HG03280 (cell line): Measurements from ENCODE around the gene FAM151A.

Source experiments
- ATAC-seq: cut with Tn5 transposase; IDR thresholded peaks from one replicate; pipeline ENCODE4 v1.9.1; 2021; ENCODE audit warnings: mild to moderate bottlenecking, moderate library complexity; ENCODE audit not compliant: unreplicated experiment

Gene FAM151A

DNA sequence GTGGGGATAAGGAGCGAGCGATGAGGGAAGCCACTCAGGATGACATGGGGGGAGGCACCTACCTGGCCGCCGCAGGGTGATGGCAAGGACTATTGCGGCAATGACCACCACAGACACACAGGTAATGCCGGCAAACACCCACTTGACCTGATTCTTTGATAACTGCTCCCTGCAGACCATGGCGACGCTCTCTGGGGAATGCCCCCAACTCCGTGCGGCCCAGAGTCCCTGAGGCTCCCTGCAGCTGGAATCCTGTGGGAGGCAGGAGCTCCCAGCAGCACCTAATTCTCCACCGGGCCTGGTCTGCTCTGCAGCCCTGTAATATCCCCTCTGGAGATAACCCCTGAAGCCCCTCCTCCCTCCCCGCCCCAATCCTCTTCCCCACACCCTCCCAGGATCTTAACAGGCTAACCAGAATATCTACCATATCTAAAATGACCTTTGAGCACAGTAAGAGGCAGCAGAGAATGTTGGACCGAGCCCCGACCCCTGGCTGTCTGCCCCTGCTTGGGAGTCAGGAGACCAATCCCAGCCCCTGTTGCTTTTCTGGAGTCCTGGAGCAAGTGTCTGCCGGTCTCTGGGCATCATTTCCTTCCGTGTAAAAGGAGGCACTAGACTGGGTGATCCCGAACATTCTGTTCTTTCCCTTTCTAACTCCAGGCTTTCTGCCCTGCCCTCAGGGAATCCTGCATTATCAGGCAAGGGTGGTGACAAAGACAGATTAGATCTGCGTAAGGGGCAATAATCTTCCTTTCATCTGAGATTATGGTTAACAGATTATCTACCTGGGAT lies at the start of gene FAM151A:
Gene FAM151A (minus strand): TSS at position 310 of the 792 bp plus-strand sequence. CDS start 130 bp downstream, at position 180.
- ATAC-seq = no peak

GRCh38 chr1:54671985-54672608 lies 48.8 kb upstream of the FAM151A start:
- ATAC-seq = peak; percentile 71

- ATAC-seq = no peak
Measured at GRCh38 chr1:54668567-54668966, 45.2 kb upstream of the FAM151A start.

GRCh38 chr1:54667797-54668196 lies 44.5 kb upstream of the FAM151A start:
- ATAC-seq = no peak

DNA sequence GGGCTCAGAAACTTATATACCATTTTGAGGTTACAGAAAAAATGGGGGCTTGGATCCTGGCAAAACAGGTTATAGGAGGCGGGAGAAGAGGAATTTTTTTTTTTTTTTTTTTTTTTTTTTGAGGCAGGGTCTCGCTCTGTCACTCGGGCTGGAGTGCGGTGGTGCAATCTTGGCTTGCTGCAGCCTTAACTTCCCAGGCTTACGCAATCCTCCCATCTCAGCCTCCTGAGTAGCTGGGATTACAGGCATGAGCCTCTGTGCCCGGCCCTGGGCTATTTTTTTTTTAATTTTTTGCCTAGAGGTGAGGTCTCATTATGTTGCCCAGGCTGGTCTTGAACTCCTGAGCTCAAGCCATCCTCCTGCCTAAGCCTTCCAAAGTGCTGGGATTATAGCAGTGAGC lies 43.0 kb upstream of the FAM151A start:
- no peak for ATAC-seq

- no peak for ATAC-seq
Measured at GRCh38 chr1:54665852-54666251, 42.5 kb upstream of the FAM151A start.

DNA sequence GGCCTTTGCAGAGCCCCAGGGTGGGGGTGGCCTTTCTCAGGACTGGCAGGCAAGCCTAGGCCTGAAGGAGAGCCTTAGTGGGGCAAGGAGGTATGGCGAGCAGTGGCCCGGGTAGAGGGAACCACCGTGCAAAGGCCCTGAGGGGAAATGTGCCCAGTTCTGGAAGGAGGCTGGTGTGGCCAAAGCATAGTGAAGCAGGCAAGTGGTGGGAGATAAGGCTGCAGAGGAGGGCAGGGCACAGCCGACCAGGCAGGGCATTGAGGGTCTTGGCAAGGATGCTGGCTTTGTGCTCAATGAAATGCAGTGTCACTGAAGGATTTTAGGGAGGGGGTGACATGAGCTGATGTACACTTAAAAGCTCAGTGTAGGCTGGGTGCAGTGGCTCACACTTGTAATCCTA lies 41.0 kb upstream of the FAM151A start:
- ATAC-seq = no peak

- no peak for ATAC-seq
Measured at GRCh38 chr1:54663725-54664124, 40.4 kb upstream of the FAM151A start.

- ATAC-seq = no peak
Measured at GRCh38 chr1:54658164-54658913, 35.0 kb upstream of the FAM151A start.

- no peak for ATAC-seq
Measured at GRCh38 chr1:54653036-54653435, 29.7 kb upstream of the FAM151A start.

DNA sequence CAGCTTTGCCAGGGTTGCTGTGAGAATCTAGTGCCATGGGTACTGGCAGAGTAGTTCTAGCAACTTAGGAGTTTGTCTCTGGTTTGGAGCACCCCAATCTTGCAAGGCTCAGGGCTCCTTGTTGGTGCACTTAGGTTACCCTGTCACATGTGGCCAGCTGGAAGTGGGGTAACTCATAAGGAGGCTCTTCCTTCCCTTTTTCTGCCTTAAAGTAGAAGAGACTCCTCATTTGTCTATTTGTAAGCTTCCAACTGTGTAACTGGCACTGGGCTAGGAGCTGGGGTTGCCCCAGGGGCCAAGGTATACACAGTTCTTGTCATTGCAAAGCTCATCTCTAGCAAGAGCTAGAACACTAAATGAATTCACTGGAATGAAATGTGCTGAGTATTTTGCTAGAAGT lies 28.8 kb upstream of the FAM151A start:
- ATAC-seq = no peak

GRCh38 chr1:54651608-54652007 lies 28.3 kb upstream of the FAM151A start:
- ATAC-seq = no peak

DNA sequence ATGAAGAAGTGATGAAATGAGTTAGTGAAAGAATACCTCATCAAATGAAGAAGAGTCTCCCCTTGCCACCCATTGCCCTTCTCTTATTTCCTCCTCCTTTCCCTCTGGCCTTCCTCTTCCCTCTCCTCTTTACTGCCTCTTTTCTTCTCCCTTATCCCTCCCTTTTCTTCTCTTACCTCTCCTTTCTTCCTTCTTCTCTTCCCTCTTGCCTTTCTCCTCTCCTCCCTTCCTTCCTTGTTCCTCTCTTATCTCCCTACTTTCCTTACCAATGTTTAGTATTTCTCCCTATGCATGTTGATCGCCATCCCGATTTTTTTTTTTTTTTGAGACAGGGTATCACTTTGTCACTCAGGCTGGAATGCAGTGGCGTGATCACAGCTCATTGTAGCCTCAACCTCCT lies 27.1 kb upstream of the FAM151A start:
- ATAC-seq = no peak

- no peak for ATAC-seq
Measured at GRCh38 chr1:54649921-54650320, 26.6 kb upstream of the FAM151A start.

DNA sequence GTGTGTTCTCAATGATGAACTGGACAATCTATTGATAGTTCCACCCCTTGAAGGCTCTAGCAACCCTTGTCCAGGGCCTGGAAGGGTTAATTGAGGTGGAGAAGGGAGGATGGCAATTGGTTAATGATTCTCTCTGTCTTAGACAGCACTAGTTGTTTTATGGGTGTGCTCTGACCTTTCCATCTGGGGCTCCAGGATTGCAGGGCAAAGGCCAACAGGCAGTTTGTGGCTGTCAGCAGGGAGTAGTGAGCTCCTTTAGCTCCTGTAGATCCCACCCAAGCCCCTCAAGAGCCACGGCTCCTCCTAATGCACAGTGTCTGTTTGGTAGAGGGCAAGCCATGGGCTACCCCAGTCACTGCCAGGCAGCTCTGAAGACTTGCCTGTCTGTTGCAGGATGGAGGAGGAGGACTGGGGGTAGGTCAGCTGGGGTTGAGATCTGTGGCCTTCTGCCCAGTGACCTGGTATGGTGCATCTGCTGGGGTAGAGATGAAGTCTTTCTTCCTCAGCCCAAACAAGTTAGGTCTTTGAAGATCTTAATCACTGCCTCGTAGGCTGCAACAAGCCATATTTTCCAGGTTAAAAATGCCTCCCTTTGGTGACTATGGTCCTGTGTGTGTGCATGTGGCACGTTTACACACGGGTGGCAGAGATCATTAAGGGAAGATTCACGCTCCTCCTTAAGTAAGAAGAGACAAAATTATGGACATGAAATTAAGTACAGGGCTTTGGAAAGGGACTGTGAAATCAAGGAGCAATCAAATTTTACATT lies 26.0 kb upstream of the FAM151A start:
- no peak for ATAC-seq

DNA sequence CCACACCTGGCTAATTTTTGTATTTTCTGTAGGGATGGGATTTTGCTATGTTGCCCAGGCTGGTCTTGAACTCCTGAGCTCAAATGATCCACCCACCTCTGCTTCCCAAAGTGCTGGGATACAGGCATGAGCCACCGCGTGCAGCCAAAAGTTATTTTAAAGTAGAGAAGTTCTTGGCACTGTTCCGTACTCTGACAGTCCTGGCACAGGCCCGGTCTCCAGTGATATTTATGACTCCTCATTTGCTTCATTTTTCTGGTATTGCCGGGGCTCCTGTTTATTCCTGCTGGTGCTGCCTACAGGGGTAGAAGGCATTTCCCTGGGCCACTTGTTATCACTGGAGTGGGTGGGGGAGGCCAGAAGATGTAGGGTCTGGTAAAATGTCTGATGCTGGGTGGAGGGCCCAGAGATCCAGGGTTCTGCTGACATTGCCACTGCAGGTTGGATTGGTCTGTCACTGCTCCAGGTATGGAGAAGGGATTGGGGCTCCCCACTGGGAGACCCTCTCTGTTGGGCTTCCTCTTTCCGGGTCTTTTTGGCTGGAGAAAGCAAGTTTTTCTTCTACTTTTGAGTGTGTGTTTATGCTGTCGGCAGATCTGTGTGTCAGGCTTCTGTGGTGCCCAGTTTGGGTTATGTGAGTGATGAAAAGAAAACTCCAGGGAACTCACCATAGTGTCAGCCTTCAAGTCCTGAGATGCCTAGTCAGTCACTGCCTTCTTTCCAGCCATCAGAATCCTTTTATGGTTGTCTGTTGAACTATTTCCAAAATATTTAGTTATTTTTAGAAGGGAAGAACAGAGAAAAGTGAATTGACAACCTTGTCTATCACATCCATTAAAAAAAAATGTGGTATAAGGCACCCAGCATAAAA lies 22.7 kb upstream of the FAM151A start:
- no peak for ATAC-seq

DNA sequence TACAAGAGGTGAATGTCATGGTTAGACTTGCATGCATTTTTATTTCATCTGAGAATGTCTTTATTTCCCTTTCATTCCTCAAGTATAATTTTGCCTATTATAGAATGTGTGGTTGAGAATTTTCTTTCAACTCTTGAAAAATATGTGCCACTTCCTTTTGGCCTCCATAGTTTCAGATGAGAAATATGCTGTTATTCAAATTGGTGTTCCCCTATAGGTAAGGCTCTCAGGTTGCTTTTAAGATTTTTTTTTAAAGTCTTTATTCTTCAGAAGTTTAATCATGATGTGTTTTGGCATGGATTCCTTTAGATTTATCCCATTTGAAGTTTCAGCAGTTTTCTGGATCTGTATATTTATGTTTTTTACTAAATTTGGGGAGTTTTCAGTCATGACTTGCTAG lies 20.4 kb upstream of the FAM151A start:
- no peak for ATAC-seq

- ATAC-seq = no peak
Measured at GRCh38 chr1:54640863-54641836, 17.8 kb upstream of the FAM151A start, which contains the start of gene MROH7. TSS of gene MROH7 (plus strand) at chr1:54641786. CDS start at chr1:54652927, 11,141 bp downstream.

- ATAC-seq = no peak
Measured at GRCh38 chr1:54640361-54640760, 17.0 kb upstream of the FAM151A start.
